Neural cell (in vitro differentiated cells): Measurements from ENCODE around the gene FOXA1. TPM values are rescaled to one million over a fixed set of nuclear protein-coding genes. Genes with fewer than 3 reads are reported as not detected.
A peak's percentile ranks its signal among the peaks of the same experiment; 100 is the strongest.

ENCODE experiments used
- H2AFZ ChIP-seq: fragments of 200-600, 300-800 bp; sonication (generic), shearing (Covaris generic); 2 replicates; pipeline ENCODE4 v1.6.0; 2014; ENCODE audit warnings: low read depth, mild to moderate bottlenecking, antibody characterized with exemption, low read length, moderate library complexity
- H3F3A ChIP-seq: fragments of 200-600 bp; shearing (Covaris generic); 2 replicates; pipeline ENCODE4 v1.6.1; 2016; ENCODE audit warnings: mild to moderate bottlenecking, moderate library complexity, mixed read lengths, antibody characterized with exemption, low read length; ENCODE audit not compliant: insufficient read depth, poor library complexity, severe bottlenecking
- H3K27ac ChIP-seq: fragments of 200-600, 300-800 bp; sonication (generic), shearing (Covaris generic); 2 replicates; pipeline ENCODE4 v1.5.1; 2014; ENCODE audit warnings: mild to moderate bottlenecking, low read length, moderate library complexity
- H3K27me3 ChIP-seq: fragments of 300-800, 200-600 bp; sonication (generic), shearing (Covaris generic); 2 replicates; pipeline ENCODE4 v1.6.0; 2014; ENCODE audit warnings: mild to moderate bottlenecking, low read depth, low read length, moderate library complexity; ENCODE audit not compliant: insufficient read depth
- H3K36me3 ChIP-seq: fragments of 300-800, 200-600 bp; sonication (generic), shearing (Covaris generic); 2 replicates; pipeline ENCODE4 v1.5.1; 2014; ENCODE audit warnings: mild to moderate bottlenecking, antibody characterized with exemption, low read length, moderate library complexity; ENCODE audit not compliant: insufficient read depth
- H3K4me2 ChIP-seq: fragments of 300-800, 200-600 bp; sonication (generic), shearing (Covaris generic); 2 replicates; pipeline ENCODE4 v1.6.0; 2014; ENCODE audit warnings: mild to moderate bottlenecking, low read length
- H3K4me3 ChIP-seq: fragments of 300-800, 200-600 bp; sonication (generic), shearing (Covaris generic); 2 replicates; pipeline ENCODE4 v1.5.1; 2014; ENCODE audit warnings: mild to moderate bottlenecking, low read length, moderate library complexity
- H3K79me2 ChIP-seq: fragments of 200-600 bp; shearing (Covaris generic); replicated peaks from 2 replicates; pipeline ENCODE4 v1.6.0; 2014; ENCODE audit warnings: mild to moderate bottlenecking, low read length, moderate library complexity; ENCODE audit not compliant: insufficient read depth
- H3K9ac ChIP-seq: fragments of 300-800, 200-600 bp; sonication (generic), shearing (Covaris generic); 2 replicates; pipeline ENCODE4 v1.6.1; 2016; ENCODE audit warnings: mild to moderate bottlenecking, low read length, mixed read lengths
- H3K9me2 ChIP-seq: fragments of 200-600 bp; shearing (Covaris generic); 2 replicates; pipeline ENCODE4 v1.6.1; 2016; ENCODE audit warnings: mild to moderate bottlenecking, low read length, mixed read lengths; ENCODE audit not compliant: insufficient read depth
- H3K9me3 ChIP-seq: fragments of 200-600, 300-800 bp; sonication (generic), shearing (Covaris generic); 2 replicates; pipeline ENCODE4 v1.6.1; 2016; ENCODE audit warnings: mild to moderate bottlenecking, mixed run types, low read length, moderate library complexity, mixed read lengths
- H4K20me1 ChIP-seq: fragments of 200-600 bp; shearing (Covaris generic); 2 replicates; pipeline ENCODE4 v1.6.1; 2016; ENCODE audit warnings: mild to moderate bottlenecking, mixed run types; ENCODE audit not compliant: insufficient read depth
- CTCF ChIP-seq: fragments of 450-650 bp; IDR thresholded peaks from 2 replicates; pipeline ENCODE4 v1.5.1; 2014; ENCODE audit warnings: antibody characterized with exemption, mild to moderate bottlenecking, moderate library complexity; ENCODE audit not compliant: poor library complexity, severe bottlenecking
- EP300 ChIP-seq: fragments of 450-650 bp; conservative IDR thresholded peaks from 2 replicates; pipeline ENCODE4 v1.6.1; 2014; ENCODE audit warnings: antibody characterized with exemption, mild to moderate bottlenecking, moderate library complexity; ENCODE audit not compliant: poor library complexity, severe bottlenecking
- EZH2 ChIP-seq: fragments of 200-600, 300-800 bp; shearing (Covaris generic), sonication (generic); IDR thresholded peaks from 2 replicates; pipeline ENCODE4 v1.6.1; 2014; ENCODE audit warnings: antibody characterized with exemption, low read length, borderline replicate concordance, mild to moderate bottlenecking; ENCODE audit not compliant: insufficient read depth, poor library complexity, severe bottlenecking
- MXI1 ChIP-seq: fragments of 450-650 bp; conservative IDR thresholded peaks from 2 replicates; pipeline ENCODE4 v1.6.1; 2014; ENCODE audit warnings: antibody characterized with exemption, mild to moderate bottlenecking; ENCODE audit not compliant: poor library complexity, severe bottlenecking
- POLR2AphosphoS5 ChIP-seq: IDR thresholded peaks from 2 replicates; pipeline ENCODE4 v1.6.1; 2012
- RAD21 ChIP-seq: fragments of 450-650 bp; conservative IDR thresholded peaks from 2 replicates; pipeline ENCODE4 v1.6.1; 2014; ENCODE audit warnings: antibody characterized with exemption, mild to moderate bottlenecking, moderate library complexity
- REST ChIP-seq: IDR thresholded peaks from 2 replicates; pipeline ENCODE4 v1.6.1; 2012; ENCODE audit warnings: borderline replicate concordance
- SMC3 ChIP-seq: fragments of 450-650 bp; conservative IDR thresholded peaks from 2 replicates; pipeline ENCODE4 v1.6.1; 2014; ENCODE audit warnings: antibody characterized with exemption, mild to moderate bottlenecking, moderate library complexity; ENCODE audit not compliant: poor library complexity
- TAF1 ChIP-seq: IDR thresholded peaks from 2 replicates; pipeline ENCODE4 v1.6.1; 2012; ENCODE audit warnings: low read depth
- polyA plus RNA-seq: library from polyadenylated mRNA; depleted of rRNA; stranded (reverse); fragments of >200 nt; gene quantifications from 2 replicates; pipeline ENCODE4 v1.2.3, GENCODE V29; 2014

The FOXA1 gene
- polyA plus RNA-seq, 1 donor from 2014 or later = not detected

GRCh38 chr14:37600880-37601741 is 6.1 kb upstream of the FOXA1 start:
- Histone ChIP-seq H3K36me3 (no peaks in the 10 kb centered on the region), H3K4me2 (no peak overlapping the region), H3K9me3 (peaks cover 2% of the 10 kb centered on the region), H3K27me3 (peaks cover 89% of the 10 kb centered on the region), H3K9ac (no peak overlapping the region), H3K27ac (no peak overlapping the region), H3F3A (no peaks in the 10 kb centered on the region), H3K79me2 (no peaks in the 10 kb centered on the region), H3K4me3 (no peak overlapping the region), H3K9me2 (no peaks in the 10 kb centered on the region), H2AFZ (no peak overlapping the region), H4K20me1 (no peaks in the 10 kb centered on the region)
- TF ChIP-seq CTCF (no peak), RAD21 (no peak), EP300 (no peak), TAF1 (no peak), REST (no peak), MXI1 (no peak), SMC3 (no peak)

- no peaks in the 10 kb centered on the region for H3K36me3 ChIP-seq
- H3F3A ChIP-seq = no peaks in the 10 kb centered on the region
- no peak overlapping the region for H3K4me2 ChIP-seq
- H3K9me3 ChIP-seq = peaks cover 2% of the 10 kb centered on the region
- H3K9me2 ChIP-seq = no peaks in the 10 kb centered on the region
- H3K27me3 ChIP-seq = peaks cover 96% of the 10 kb centered on the region
- peak overlapping the region; percentile 45 for H3K4me3 ChIP-seq
- H2AFZ ChIP-seq = no peak overlapping the region
- H3K79me2 ChIP-seq = no peaks in the 10 kb centered on the region
- no peak overlapping the region for H3K9ac ChIP-seq
- TF ChIP-seq POLR2AphosphoS5 = peak; percentile 14
- no peak for TF ChIP-seq RAD21
- TF ChIP-seq TAF1 = no peak
- no peak for TF ChIP-seq REST
- no peak for TF ChIP-seq MXI1
- TF ChIP-seq SMC3 = no peak
- TF ChIP-seq CTCF = no peak
- TF ChIP-seq EP300 = no peak
- peak; percentile 20 for TF ChIP-seq EZH2
- no peaks in the 10 kb centered on the region for H4K20me1 ChIP-seq
- H3K27ac ChIP-seq = no peak overlapping the region
Observed at GRCh38 chr14:37599507-37600368, 4.7 kb upstream of the FOXA1 start.
